HCT116 (cell line): ENCODE measurements around the gene NEK7.

ENCODE experiments used
- CEBPB ChIP-seq: IDR thresholded peaks from 2 replicates; pipeline ENCODE4 v1.6.1; 2012; ENCODE audit warnings: low read depth
- EZH2 ChIP-seq: fragments of 200-600 bp; sonication (generic); IDR thresholded peaks from 2 replicates; pipeline ENCODE4 v1.6.1; 2017; ENCODE audit warnings: antibody characterized with exemption, mixed run types
- EZH2phosphoT487 ChIP-seq: fragments of 200-600 bp; IDR thresholded peaks from 2 replicates; pipeline ENCODE4 v1.6.1; 2018; ENCODE audit warnings: antibody characterized with exemption, borderline replicate concordance
- RAD21 ChIP-seq: IDR thresholded peaks from 2 replicates; pipeline ENCODE4 v1.6.1; 2012; ENCODE audit warnings: low read depth, mild to moderate bottlenecking
- SP1 ChIP-seq: IDR thresholded peaks from 2 replicates; pipeline ENCODE4 v1.6.1; 2012; ENCODE audit warnings: low read depth
- TCF7L2 ChIP-seq: IDR thresholded peaks from 2 replicates; pipeline ENCODE4 v1.7.0; 2011; ENCODE audit warnings: borderline replicate concordance, inconsistent platforms; ENCODE audit not compliant: insufficient read depth, insufficient read length; ENCODE audit errors: extremely low read depth
- ZFX ChIP-seq: fragments of 450-650 bp; IDR thresholded peaks from 2 replicates; pipeline ENCODE4 v1.6.1; 2017
- TF ChIP-seq, protein P1 (sequence below), 3 experiments: fragments of 200-600 bp in 1 of 3; sonication (generic) in 1 of 3; IDR thresholded peaks in 2 of 3; conservative IDR thresholded peaks in 1 of 3; 2 replicates each; pipeline ENCODE4 v1.5.1; 2012 to 2017; ENCODE audit warnings: low read depth in 2 of 3, low read length in 2 of 3, antibody characterized with exemption in 1 of 3, borderline replicate concordance in 1 of 3, control low read depth in 1 of 3, mild to moderate bottlenecking in 1 of 3, mixed read lengths in 1 of 3, mixed run types in 1 of 3, moderate library complexity in 1 of 3; ENCODE audit not compliant: insufficient read depth in 1 of 3
- TF ChIP-seq, protein P2 (sequence below): IDR thresholded peaks from 2 replicates; pipeline ENCODE4 v1.6.1; 2012; ENCODE audit warnings: low read depth

DNA sequence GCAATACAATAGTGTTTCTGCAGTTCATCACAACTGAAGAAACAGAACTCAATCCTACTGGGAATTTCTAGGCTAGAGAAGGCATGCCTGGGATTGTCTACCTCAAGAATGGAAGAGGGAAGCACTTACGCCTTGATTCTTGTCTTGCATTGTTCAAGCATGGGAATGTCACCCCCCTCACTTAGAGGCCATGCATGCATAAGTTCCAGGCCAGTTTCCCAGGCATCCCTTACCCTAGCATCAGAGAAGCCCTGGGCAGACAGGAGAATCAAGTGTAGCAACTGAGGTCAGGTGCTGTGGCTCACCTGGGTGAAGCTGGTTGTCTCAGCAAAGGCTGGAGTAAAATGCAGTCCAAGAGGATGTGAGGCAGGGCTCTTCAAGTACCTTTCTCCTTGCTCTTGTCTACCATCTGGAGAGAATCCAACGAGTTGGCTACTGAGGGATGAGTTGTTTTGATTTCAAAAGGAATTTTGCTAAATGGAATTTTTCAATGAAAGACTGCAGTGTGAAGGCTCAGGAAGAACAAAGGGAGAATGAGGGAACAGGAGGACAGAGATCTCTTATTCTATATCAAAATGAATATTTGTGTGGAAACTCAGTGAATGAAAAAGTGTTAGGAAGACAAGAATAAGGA, 174.3 kb downstream of the NEK7 start:
- no peak for TF ChIP-seq TCF7L2
- TF ChIP-seq, protein P1, sequence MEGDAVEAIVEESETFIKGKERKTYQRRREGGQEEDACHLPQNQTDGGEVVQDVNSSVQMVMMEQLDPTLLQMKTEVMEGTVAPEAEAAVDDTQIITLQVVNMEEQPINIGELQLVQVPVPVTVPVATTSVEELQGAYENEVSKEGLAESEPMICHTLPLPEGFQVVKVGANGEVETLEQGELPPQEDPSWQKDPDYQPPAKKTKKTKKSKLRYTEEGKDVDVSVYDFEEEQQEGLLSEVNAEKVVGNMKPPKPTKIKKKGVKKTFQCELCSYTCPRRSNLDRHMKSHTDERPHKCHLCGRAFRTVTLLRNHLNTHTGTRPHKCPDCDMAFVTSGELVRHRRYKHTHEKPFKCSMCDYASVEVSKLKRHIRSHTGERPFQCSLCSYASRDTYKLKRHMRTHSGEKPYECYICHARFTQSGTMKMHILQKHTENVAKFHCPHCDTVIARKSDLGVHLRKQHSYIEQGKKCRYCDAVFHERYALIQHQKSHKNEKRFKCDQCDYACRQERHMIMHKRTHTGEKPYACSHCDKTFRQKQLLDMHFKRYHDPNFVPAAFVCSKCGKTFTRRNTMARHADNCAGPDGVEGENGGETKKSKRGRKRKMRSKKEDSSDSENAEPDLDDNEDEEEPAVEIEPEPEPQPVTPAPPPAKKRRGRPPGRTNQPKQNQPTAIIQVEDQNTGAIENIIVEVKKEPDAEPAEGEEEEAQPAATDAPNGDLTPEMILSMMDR (IDR thresholded peaks at IDR 0.05 in 2 of 3, conservative IDR thresholded peaks at IDR 0.05 in 1 of 3; ENCODE audit: borderline replicate concordance in 1 of 3, insufficient read depth in 1 of 3, low read depth in 2 of 3, low read length in 2 of 3): no peak
- no peak for TF ChIP-seq SP1
- TF ChIP-seq ZFX: no peak
- no peak for TF ChIP-seq CEBPB
- no peak for TF ChIP-seq EZH2
- TF ChIP-seq RAD21: no peak
- TF ChIP-seq, protein P2, sequence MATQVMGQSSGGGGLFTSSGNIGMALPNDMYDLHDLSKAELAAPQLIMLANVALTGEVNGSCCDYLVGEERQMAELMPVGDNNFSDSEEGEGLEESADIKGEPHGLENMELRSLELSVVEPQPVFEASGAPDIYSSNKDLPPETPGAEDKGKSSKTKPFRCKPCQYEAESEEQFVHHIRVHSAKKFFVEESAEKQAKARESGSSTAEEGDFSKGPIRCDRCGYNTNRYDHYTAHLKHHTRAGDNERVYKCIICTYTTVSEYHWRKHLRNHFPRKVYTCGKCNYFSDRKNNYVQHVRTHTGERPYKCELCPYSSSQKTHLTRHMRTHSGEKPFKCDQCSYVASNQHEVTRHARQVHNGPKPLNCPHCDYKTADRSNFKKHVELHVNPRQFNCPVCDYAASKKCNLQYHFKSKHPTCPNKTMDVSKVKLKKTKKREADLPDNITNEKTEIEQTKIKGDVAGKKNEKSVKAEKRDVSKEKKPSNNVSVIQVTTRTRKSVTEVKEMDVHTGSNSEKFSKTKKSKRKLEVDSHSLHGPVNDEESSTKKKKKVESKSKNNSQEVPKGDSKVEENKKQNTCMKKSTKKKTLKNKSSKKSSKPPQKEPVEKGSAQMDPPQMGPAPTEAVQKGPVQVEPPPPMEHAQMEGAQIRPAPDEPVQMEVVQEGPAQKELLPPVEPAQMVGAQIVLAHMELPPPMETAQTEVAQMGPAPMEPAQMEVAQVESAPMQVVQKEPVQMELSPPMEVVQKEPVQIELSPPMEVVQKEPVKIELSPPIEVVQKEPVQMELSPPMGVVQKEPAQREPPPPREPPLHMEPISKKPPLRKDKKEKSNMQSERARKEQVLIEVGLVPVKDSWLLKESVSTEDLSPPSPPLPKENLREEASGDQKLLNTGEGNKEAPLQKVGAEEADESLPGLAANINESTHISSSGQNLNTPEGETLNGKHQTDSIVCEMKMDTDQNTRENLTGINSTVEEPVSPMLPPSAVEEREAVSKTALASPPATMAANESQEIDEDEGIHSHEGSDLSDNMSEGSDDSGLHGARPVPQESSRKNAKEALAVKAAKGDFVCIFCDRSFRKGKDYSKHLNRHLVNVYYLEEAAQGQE: no peak
- TF ChIP-seq EZH2phosphoT487: no peak
